GM19452 (cell line): ENCODE data around the gene UGT1A7.

Experiments used
- ATAC-seq: cut with Tn5 transposase; IDR thresholded peaks from one replicate; pipeline ENCODE4 v1.9.1; 2021; ENCODE audit not compliant: unreplicated experiment

UGT1A7 gene

DNA sequence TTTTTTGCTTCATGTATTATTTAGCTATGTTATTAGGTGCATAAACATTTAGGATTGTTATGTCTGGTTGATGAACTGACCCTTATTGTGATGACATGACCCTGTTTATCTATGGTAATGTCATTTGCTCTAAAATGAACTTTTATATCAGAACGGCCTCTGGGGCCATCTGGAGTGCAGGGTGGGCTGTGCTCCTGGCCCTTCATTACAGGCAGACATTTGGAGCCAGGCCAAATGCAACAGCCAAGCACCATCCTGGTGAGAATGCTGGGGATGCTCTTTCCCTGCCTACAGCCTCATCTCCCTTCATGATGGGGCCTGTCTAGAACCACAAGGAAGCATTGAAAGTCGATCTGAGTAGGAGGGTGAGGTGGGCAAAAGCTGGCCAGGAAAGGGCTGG, 134.6 kb downstream of the UGT1A7 start:
- no peak for ATAC-seq

DNA sequence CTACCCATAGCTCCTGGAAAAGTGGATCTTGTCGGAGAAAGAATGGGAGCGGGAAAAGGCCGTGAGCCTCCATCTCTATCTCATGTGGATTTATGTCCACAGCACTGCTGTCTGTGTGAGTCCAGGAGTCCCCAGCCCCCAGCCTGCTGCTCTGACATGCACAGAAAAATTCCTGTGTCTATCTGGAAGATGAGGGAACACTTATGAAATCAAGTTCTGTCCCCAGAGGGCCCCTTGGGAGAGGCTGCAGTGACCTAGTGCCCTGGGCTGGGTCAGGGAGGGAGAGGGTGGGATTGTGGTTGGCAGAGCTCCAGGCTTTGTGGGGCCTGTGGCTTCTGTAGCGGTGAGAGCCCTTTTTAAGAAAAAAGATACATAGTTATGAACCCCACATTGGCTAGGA, 135.1 kb downstream of the UGT1A7 start:
- ATAC-seq, result no peak

DNA sequence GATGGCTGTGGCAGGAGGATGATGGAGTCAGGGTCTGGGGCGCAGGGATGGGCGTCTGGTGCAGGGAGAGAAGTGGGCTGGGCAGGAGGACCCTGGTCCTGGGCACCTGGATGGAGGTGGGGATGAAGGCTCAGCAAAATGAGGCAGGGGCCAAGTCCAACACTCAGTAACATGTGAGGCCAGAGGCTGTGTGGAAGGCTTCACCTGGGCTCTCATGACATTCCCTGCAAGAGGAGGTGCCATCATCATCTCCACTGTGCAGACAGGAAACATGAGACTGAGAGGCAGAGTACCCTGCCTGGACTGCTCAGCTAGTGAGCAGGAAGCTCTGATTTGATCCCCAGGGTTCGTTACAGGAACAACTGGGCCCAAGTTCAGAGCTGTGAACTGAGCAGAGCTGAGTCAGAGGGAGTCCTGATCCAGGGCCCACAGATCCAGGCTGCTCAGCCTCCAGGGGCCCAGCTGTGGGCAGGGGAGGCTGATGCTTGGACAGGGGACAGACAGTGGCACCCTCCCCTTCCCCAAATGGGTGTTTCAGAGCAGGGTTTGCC, 135.7 kb downstream of the UGT1A7 start:
- no peak for ATAC-seq

DNA sequence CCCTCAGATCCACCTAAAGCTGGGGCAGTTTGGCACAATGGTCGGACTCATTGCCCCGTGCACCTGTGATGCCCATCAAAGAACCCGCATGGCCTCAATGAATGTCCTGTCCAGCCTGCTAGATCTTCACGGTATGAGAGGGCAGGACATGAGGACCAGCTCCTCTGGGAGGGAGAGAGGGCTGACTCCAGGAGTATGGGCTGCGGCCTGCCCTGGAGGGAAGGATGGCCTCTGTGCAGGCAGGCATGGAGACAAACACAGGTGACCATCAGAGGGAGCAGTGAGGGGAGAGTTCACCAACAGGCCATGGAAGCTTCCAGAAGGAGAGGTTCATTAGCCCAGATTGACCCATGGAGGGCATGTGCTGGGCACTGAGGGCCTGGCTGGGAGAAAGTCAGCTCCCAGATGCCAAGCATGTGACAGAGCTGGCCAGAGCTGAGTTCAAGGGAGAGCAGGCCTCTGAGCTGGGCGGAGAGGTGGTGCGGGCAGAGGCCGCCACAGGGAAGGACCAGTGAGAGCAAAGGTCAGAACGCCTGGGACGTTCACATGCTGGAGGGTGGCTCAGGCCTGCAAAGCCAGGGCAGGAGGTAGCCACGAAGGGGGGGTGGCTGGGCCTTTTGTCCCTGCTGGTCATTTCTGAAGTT, 136.4 kb downstream of the UGT1A7 start:
- ATAC-seq, result no peak

DNA sequence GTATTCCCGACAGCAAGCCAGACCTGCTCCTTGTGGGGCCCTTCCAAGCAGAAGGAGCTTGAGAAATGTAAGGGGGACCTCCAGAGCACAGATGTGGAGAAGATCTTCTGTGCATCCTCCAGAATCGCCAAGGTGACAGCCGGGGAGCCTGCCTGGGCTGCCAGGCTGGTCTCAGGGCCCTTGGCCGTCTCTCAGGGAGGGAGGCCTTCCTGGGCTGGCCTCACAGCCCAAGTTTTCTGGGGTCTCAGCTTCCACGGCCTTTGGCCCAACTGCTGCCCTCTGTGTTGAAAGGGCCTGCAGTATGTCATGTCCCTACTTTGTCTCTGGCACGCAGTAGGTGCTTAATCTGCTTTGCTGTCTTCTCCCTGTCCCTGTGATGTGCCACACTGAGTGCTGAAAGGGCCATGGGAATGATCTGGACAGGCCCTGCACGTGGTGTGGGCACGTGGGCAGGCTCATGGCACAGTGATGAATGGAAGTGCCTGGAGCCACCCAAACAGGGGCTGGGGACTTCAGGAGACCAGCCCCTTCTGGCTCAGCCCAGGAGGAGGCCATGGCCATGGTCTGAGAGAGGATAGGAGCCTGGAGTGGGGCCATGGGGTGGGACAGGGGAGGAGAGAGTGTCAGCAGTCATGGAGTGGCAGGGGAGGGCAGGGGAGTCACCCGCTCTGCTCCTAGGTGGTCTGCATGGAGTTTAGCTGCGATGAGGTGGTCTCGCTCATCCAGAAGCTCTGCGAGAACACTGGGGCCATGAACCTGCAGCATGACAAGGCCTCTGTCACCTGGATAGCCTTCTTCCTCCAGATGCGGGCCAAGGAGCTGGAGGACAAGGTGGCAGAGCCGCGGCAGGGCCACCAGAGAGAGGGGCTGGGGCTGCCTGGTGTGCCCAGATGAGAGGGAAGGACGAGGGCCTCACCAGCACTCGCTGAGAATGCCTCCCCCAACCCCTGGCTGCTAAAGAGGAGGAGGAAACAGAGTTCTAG, 137.2 kb downstream of the UGT1A7 start:
- ATAC-seq, result no peak

DNA sequence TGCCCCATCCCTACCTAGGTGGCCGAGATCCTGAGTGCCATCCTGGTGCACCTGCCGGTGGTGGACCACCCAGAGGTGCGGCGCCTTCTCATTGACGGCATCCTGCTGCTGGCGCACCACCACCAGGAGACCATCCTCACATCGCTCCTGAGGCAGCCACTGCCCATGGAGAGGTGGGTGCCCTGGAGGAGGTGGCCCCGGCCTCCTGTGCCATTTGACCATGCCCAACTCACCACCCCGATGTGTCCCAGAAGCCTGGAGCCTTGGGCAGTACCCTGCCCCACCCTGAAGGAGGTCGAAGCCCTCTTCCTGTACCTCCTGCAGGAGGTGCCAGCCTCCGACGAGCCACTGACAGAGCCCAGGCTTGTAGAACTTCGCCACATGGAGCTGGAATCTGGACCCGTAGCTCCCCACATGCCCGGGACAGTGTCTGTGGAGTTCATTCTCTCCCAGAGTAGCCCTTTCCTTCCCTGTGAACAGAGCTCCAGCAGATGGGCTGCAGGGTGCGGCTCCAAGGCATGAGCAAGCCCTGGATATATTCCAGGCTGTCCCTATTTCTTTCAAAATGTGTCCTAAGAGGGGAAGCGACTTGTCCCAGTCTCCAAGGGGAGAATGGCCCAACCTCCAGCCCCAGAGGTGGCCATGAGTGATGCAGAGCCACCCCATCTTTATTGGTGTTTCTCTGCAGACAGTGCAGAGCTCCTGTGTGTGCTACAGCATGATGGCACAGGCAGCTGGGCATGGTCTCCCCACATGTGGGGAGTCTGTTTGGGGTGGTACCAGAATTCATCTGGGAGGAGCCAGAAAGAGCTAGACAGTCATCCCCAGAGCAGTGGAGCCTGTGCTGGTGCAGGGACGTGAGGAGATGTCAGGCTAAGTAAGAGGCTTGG, 138.4 kb downstream of the UGT1A7 start:
- ATAC-seq, result no peak

DNA sequence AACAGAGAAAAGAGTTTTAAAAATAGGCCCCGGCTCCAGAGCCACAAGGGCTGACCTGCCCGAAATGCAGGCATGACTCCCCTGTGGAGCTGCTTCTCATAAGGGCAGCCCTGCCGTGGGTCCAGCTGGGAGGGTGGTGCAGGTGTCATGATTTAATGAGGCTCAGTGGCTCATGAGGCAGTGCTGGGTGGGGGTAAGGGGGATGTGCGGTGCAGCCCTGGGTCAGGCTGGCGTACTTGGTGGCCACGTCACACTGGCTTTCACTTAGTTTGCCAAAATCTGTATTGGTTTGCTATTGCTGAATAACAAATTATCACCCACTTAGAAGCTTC, 139.0 kb downstream of the UGT1A7 start:
- ATAC-seq, result no peak

DNA sequence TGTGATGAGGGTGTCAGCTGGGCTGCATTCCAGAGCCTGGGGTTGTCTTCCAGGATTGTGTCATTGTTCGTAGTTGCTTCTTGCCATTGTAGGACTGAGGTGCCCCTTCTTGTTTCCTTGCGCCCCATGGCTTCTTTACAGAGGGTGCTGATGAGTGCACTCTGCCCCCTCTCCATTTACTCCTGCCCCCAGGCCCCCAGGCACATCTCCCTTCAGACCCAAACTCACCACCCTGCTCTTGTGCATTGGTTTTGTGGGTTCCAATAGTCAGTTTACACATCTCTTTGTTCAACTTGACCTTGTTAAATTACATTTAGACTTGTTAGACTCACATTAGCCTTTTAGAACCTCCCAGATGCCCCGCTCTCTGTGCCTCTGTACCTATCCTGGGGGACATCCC, 139.5 kb downstream of the UGT1A7 start:
- no peak for ATAC-seq

DNA sequence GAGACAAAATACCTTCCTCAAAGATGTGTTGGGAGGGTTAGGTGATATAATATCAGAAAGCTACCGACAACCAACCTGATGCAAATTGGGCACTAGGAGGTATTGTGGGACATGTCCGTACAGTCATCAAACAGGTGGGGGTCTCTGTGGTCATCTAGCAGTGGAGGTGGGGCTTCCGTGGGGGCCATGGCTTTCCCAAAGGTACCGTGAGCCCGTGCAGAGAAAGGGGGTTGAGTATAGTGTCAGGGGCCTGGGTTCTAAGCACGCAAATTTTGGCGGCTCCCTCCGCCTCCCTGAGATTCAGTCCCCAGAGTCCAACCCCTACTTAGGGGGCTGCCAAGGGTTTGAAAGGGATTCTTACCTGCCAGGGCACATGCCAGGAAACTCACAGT, 140.0 kb downstream of the UGT1A7 start:
- ATAC-seq, result no peak

DNA sequence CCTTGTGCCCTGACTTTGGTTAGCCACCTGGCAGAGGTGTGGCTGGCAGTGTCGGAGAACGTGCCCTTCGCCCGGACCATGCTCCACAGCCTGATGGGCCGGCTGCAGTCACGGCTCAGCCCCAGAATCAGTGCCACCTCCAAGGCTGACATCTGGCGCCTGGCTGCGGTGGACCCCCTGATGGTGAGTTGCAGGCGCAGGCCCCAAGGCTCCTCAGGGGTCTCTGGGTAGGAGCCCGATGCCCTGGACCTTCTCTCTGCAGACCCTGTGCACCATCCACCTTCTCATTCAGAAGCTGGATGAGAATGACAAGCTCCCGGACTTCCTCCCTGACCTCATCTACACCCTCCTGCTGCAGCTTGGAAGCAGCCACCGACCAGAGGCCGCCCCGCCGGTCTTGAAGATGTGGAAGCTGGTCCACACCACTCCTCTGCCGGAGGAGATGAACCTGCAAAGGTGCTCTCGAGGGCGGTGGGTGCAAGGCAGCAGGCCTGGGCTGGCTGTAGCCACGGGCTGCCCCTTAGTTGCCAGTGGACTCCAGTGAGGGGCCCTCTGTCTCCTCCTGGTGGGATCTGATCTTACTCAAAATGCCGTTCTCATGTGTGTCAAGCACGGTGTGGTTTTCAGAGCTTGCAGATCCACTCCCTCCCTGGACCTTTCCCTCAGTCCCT, 140.5 kb downstream of the UGT1A7 start:
- no peak for ATAC-seq
